ENCODE results near the gene TLE6. TPM values are rescaled to one million over a fixed set of nuclear protein-coding genes. Genes with fewer than 3 reads are reported as not detected.

TLE6 gene
- total and polyA plus RNA-seq, 2 of the 8 experiments (the other 6 are each of a cell fraction or from before 2014, with no cell fraction given): 2.5 to 2.9 TPM

- TF ChIP-seq CHD7 (IDR thresholded peaks at IDR 0.05; ENCODE audit: insufficient replicate concordance, low read length) (no peak), NRF1 (IDR thresholded peaks at IDR 0.05; ENCODE audit: low read depth, low read length) (no peak), SRF (IDR thresholded peaks at IDR 0.05; ENCODE audit: low read depth, low read length) (no peak), BACH1 (IDR thresholded peaks at IDR 0.05; ENCODE audit: low read length) (peak; percentile 56; the same call in 1 of the 2 replicates), RXRA (IDR thresholded peaks at IDR 0.05; ENCODE audit: insufficient read depth, low read depth, low read length) (no peak), BCL11A (IDR thresholded peaks at IDR 0.05; ENCODE audit: low read depth in 2 of 2, low read length in 2 of 2) (no peak), ASH2L (IDR thresholded peaks at IDR 0.05; ENCODE audit: low read length) (no peak), RAD21 (IDR thresholded peaks at IDR 0.05 in 1 of 2, conservative IDR thresholded peaks at IDR 0.05 in 1 of 2; ENCODE audit: low read depth in 2 of 2, low read length in 2 of 2) (no peak), MAFK (IDR thresholded peaks at IDR 0.05; ENCODE audit: low read depth, low read length) (no peak)
These were observed at the start of gene TLE6 (continued) for GRCh38 chr19:2977001-2977745.
